ENCODE measurements around the gene KRTAP10-12. TPM values are rescaled to one million over a fixed set of nuclear protein-coding genes. Genes with fewer than 3 reads are reported as not detected.

Gene KRTAP10-12
- total and polyA plus RNA-seq, 4 donors = not detected

DNA sequence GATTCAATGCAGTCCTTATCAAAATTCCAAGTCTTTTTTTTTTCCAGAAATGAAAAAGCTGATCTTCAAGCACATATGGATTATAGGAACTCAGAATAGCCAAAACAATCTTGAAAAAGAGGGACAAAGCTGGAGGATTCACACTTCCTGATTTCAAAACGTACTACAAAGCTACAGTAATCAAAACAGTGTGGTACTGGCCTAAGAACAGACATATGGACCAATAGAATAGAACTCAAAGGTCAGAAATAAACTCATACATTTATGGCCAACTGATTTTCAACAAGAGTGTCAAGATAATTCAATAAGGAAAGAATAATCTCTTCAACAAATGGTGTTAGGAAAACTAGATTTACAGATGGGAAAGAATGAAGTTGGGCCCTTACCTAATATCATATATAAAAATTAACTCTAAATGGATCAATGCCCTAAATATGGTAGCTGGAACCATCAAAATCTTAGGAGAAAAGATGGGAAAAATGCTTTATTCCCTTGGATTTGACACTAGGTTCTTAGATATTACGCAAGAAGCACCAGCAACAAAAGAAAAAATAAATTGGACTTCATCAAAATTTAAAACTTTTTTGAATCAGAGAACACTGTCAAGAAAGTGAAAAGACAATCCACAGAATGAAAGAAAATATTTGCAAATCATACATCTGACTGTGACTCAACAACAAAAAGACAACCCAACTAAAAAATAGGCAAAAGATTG is 4.0 kb upstream of the KRTAP10-12 start:
- peaks cover 0 to 17% (median 2%) of the 10 kb centered on the region in 3 donors for H3K27me3 ChIP-seq (ENCODE audit: control insufficient read depth in 3 of 3, insufficient read depth in 3 of 3, low read length in 2 of 3)
- TF ChIP-seq, protein P1, sequence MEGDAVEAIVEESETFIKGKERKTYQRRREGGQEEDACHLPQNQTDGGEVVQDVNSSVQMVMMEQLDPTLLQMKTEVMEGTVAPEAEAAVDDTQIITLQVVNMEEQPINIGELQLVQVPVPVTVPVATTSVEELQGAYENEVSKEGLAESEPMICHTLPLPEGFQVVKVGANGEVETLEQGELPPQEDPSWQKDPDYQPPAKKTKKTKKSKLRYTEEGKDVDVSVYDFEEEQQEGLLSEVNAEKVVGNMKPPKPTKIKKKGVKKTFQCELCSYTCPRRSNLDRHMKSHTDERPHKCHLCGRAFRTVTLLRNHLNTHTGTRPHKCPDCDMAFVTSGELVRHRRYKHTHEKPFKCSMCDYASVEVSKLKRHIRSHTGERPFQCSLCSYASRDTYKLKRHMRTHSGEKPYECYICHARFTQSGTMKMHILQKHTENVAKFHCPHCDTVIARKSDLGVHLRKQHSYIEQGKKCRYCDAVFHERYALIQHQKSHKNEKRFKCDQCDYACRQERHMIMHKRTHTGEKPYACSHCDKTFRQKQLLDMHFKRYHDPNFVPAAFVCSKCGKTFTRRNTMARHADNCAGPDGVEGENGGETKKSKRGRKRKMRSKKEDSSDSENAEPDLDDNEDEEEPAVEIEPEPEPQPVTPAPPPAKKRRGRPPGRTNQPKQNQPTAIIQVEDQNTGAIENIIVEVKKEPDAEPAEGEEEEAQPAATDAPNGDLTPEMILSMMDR (IDR thresholded peaks at IDR 0.05; ENCODE audit: control extremely low read depth, extremely low read depth) = no peak
- H3K9ac ChIP-seq (ENCODE audit: insufficient read depth in 1 of 2, low read length in 2 of 2) = no peak overlapping the region
- ATAC-seq (ENCODE audit: insufficient read depth, low FRiP score) = no peak
- peaks cover 0 to 10% (median 4%) of the 10 kb centered on the region in 4 donors for H3K9me3 ChIP-seq (ENCODE audit: control insufficient read depth in 4 of 4, insufficient read depth in 3 of 4, low read length in 3 of 4)
- H3K4me1 ChIP-seq (ENCODE audit: control insufficient read depth in 5 of 5, insufficient read depth in 5 of 5, low read length in 5 of 5) = no peaks in the 10 kb centered on the region
- DNase-seq = no peak
- no peaks in the 10 kb centered on the region for H3K36me3 ChIP-seq (ENCODE audit: control insufficient read depth in 4 of 4, insufficient read depth in 4 of 4, low read length in 4 of 4)
- H3K27ac ChIP-seq (ENCODE audit: low read depth in 1 of 2, low read length in 1 of 2) = no peak overlapping the region
- H3K4me3 ChIP-seq = no peak overlapping the region
- 49 to 50% methylated on average over 2 of the region's 2 CpGs for WGBS, 2 donors

DNA sequence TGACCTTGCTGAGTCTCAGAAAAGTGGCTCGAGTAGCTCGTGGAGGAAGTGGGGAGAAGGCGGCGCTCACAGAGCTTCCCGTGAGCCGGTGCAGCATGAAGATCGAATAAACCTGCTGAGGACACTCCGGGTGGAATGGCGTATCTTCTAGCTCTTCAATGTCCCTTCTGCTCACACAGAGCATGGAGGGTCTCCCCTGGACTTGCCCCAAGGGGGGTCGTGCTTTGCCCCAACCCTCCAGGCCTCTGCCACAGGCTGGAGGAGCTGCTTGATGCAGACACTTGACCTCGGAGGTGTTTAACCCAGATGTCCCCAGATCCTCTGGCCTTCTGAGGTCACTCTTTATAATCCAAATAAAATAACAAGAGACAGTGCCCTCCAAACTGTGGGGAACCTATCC is 2.2 kb upstream of the KRTAP10-12 start:
- no peak for DNase-seq
- no peak overlapping the region for H3K27ac ChIP-seq (ENCODE audit: low read depth in 1 of 2, low read length in 1 of 2)
- H3K4me3 ChIP-seq = no peak overlapping the region
- no peaks in the 10 kb centered on the region for H3K36me3 ChIP-seq (ENCODE audit: control insufficient read depth in 4 of 4, insufficient read depth in 4 of 4, low read length in 4 of 4)
- 69 to 74% methylated on average over 11 of the region's 11 CpGs for WGBS, 2 donors
- peaks cover 2 to 20% (median 6%) of the 10 kb centered on the region in 3 donors for H3K27me3 ChIP-seq (ENCODE audit: control insufficient read depth in 3 of 3, insufficient read depth in 3 of 3, low read length in 2 of 3)
- ATAC-seq (ENCODE audit: insufficient read depth, low FRiP score) = no peak
- no peak overlapping the region for H3K9ac ChIP-seq (ENCODE audit: insufficient read depth in 1 of 2, low read length in 2 of 2)
- TF ChIP-seq, protein P1 (IDR thresholded peaks at IDR 0.05; ENCODE audit: control extremely low read depth, extremely low read depth) = no peak
- H3K4me1 ChIP-seq (ENCODE audit: control insufficient read depth in 5 of 5, insufficient read depth in 5 of 5, low read length in 5 of 5) = no peaks in the 10 kb centered on the region
- peaks cover 0 to 6% (median 4%) of the 10 kb centered on the region in 4 donors for H3K9me3 ChIP-seq (ENCODE audit: control insufficient read depth in 4 of 4, insufficient read depth in 3 of 4, low read length in 3 of 4)

- no peak overlapping the region for H3K4me3 ChIP-seq
- TF ChIP-seq, protein P1 (IDR thresholded peaks at IDR 0.05; ENCODE audit: control extremely low read depth, extremely low read depth) = no peak
- H3K9me3 ChIP-seq (ENCODE audit: control insufficient read depth in 4 of 4, insufficient read depth in 3 of 4, low read length in 3 of 4) = peaks cover 0 to 6% (median 4%) of the 10 kb centered on the region in 4 donors
- H3K4me1 ChIP-seq (ENCODE audit: control insufficient read depth in 5 of 5, insufficient read depth in 5 of 5, low read length in 5 of 5) = no peaks in the 10 kb centered on the region
- no peaks in the 10 kb centered on the region for H3K36me3 ChIP-seq (ENCODE audit: control insufficient read depth in 4 of 4, insufficient read depth in 4 of 4, low read length in 4 of 4)
- peaks cover 2 to 20% (median 7%) of the 10 kb centered on the region in 3 donors for H3K27me3 ChIP-seq (ENCODE audit: control insufficient read depth in 3 of 3, insufficient read depth in 3 of 3, low read length in 2 of 3)
- DNase-seq (no peak), ATAC-seq (ENCODE audit: insufficient read depth, low FRiP score) (no peak)
- H3K9ac ChIP-seq (ENCODE audit: insufficient read depth in 1 of 2, low read length in 2 of 2) = no peak overlapping the region
- WGBS, 2 donors = 68 to 75% methylated on average over 8 of the region's 8 CpGs
- no peak overlapping the region for H3K27ac ChIP-seq (ENCODE audit: low read depth in 1 of 2, low read length in 1 of 2)
Measured at GRCh38 chr21:44695184-44695583, 1.8 kb upstream of the KRTAP10-12 start.

Measured in lung (tissue), 12 donors.